DOHH2 (cell line): ENCODE data around the gene DZIP3.

ENCODE experiments used
- H3F3A ChIP-seq: fragments of 200-600 bp; sonication (generic), shearing (Covaris generic); 2 replicates; pipeline ENCODE4 v1.6.0; 2016; ENCODE audit warnings: antibody characterized with exemption, mild to moderate bottlenecking; ENCODE audit not compliant: control insufficient read depth, insufficient read depth
- H3K27ac ChIP-seq: fragments of 200-600 bp; sonication (generic); 2 replicates; pipeline ENCODE4 v1.5.1; 2014; ENCODE audit warnings: low read depth, mild to moderate bottlenecking, low read length, moderate library complexity
- H3K27me3 ChIP-seq: fragments of 200-600 bp; sonication (generic); 2 replicates; pipeline ENCODE4 v1.6.1; 2014; ENCODE audit warnings: mild to moderate bottlenecking, low read length, mixed read lengths; ENCODE audit not compliant: control insufficient read depth
- H3K36me3 ChIP-seq: fragments of 200-600 bp; sonication (generic); 2 replicates; pipeline ENCODE4 v1.6.1; 2014; ENCODE audit warnings: mild to moderate bottlenecking, low read length, moderate library complexity, mixed read lengths; ENCODE audit not compliant: control insufficient read depth
- H3K4me1 ChIP-seq: fragments of 200-600 bp; sonication (generic); 2 replicates; pipeline ENCODE4 v1.6.1; 2014; ENCODE audit warnings: mild to moderate bottlenecking, low read length, mixed read lengths; ENCODE audit not compliant: control insufficient read depth
- H3K4me2 ChIP-seq: fragments of 200-600 bp; sonication (generic); 2 replicates; pipeline ENCODE4 v1.6.0; 2014; ENCODE audit warnings: mild to moderate bottlenecking, low read length, moderate library complexity
- H3K4me3 ChIP-seq: fragments of 200-600 bp; sonication (generic); 2 replicates; pipeline ENCODE4 v1.5.1; 2014; ENCODE audit warnings: mild to moderate bottlenecking, low read length, mixed read lengths
- H3K79me2 ChIP-seq: fragments of 200-600 bp; sonication (generic); 2 replicates; pipeline ENCODE4 v1.6.1; 2014; ENCODE audit warnings: mild to moderate bottlenecking, low read length, mixed read lengths; ENCODE audit not compliant: control insufficient read depth
- H3K9me2 ChIP-seq: fragments of 200-600 bp; sonication (generic); replicated peaks from 2 replicates; pipeline ENCODE4 v1.6.1; 2014; ENCODE audit warnings: mild to moderate bottlenecking, low read length, mixed read lengths; ENCODE audit not compliant: control insufficient read depth
- H3K9me3 ChIP-seq: fragments of 200-600 bp; sonication (generic); 2 replicates; pipeline ENCODE4 v1.6.1; 2014; ENCODE audit warnings: antibody characterized with exemption, low read length, mixed read lengths; ENCODE audit not compliant: control insufficient read depth, insufficient read depth
- H4K20me1 ChIP-seq: fragments of 200-600 bp; sonication (generic); 2 replicates; pipeline ENCODE4 v1.6.0; 2014; ENCODE audit warnings: low read depth, mild to moderate bottlenecking, antibody characterized with exemption, low read length, moderate library complexity; ENCODE audit not compliant: control insufficient read depth, insufficient read depth
- CTCF ChIP-seq: fragments of 200-600 bp; sonication (generic); IDR thresholded peaks from one replicate; pipeline ENCODE4 v1.5.1; 2014; ENCODE audit warnings: antibody characterized with exemption, mild to moderate bottlenecking, low read depth, low read length; ENCODE audit not compliant: poor library complexity, severe bottlenecking
- EZH2phosphoT487 ChIP-seq: fragments of 200-600 bp; sonication (generic); IDR thresholded peaks from 2 replicates; pipeline ENCODE4 v1.6.1; 2017; ENCODE audit warnings: borderline replicate concordance, mild to moderate bottlenecking, antibody characterized with exemption, low read length, moderate library complexity, mixed read lengths

DZIP3 gene

GRCh38 chr3:108554229-108554628 lies 35.3 kb upstream of the DZIP3 start:
- Histone ChIP-seq H3K79me2 (no peaks in the 10 kb centered on the region), H3K4me3 (no peak overlapping the region), H3K27me3 (no peaks in the 10 kb centered on the region), H3K9me3 (no peaks in the 10 kb centered on the region), H3K9me2 (no peaks in the 10 kb centered on the region), H3K4me2 (no peak overlapping the region), H3K4me1 (no peaks in the 10 kb centered on the region), H3K27ac (no peak overlapping the region), H3K36me3 (peaks cover 90% of the 10 kb centered on the region), H3F3A (0 out of 2 replicates have a peak, but pooled peaks cover 2% of the 10 kb centered on the region), H4K20me1 (no peaks in the 10 kb centered on the region)
- TF ChIP-seq EZH2phosphoT487 (no peak), CTCF (no peak)

GRCh38 chr3:108554913-108555571 lies 34.5 kb upstream of the DZIP3 start:
- Histone ChIP-seq H4K20me1 (no peaks in the 10 kb centered on the region), H3K27ac (no peak overlapping the region), H3K36me3 (peaks cover 89% of the 10 kb centered on the region), H3K27me3 (no peaks in the 10 kb centered on the region), H3K79me2 (no peaks in the 10 kb centered on the region), H3K4me1 (no peaks in the 10 kb centered on the region), H3K9me3 (no peaks in the 10 kb centered on the region), H3K4me3 (no peak overlapping the region), H3K9me2 (no peaks in the 10 kb centered on the region), H3F3A (0 out of 2 replicates have a peak, but pooled peaks cover 2% of the 10 kb centered on the region), H3K4me2 (no peak overlapping the region)
- TF ChIP-seq EZH2phosphoT487 (no peak), CTCF (no peak)

GRCh38 chr3:108555966-108556581 lies 33.4 kb upstream of the DZIP3 start:
- 0 out of 2 replicates have a peak, but pooled peaks cover 2% of the 10 kb centered on the region for H3F3A ChIP-seq
- no peak for TF ChIP-seq CTCF
- TF ChIP-seq EZH2phosphoT487, result no peak
- H3K27me3 ChIP-seq, result no peaks in the 10 kb centered on the region
- H3K9me2 ChIP-seq, result no peaks in the 10 kb centered on the region
- H3K4me1 ChIP-seq, result no peaks in the 10 kb centered on the region
- H3K36me3 ChIP-seq, result peaks cover 90% of the 10 kb centered on the region
- no peak overlapping the region for H3K4me2 ChIP-seq
- H4K20me1 ChIP-seq, result no peaks in the 10 kb centered on the region
- H3K27ac ChIP-seq, result no peak overlapping the region
- H3K4me3 ChIP-seq, result no peak overlapping the region
- H3K79me2 ChIP-seq, result no peaks in the 10 kb centered on the region
- no peaks in the 10 kb centered on the region for H3K9me3 ChIP-seq
